K562 (cell line): ENCODE results near the gene OR1E2. TPM values are rescaled to one million over a fixed set of nuclear protein-coding genes. Genes with fewer than 3 reads are reported as not detected.

Experiments
- ATAC-seq: fragments of 200-7000 bp; cut with Tn5 transposase; 3 replicates; pipeline ENCODE4 v1.9.1; 2020; ENCODE audit warnings: moderate library complexity
- BruUV-seq: library from RNA; stranded (reverse); fragments of 400-500 nt; replicated peaks from 2 replicates; lab custom pipeline; 2021; lab: Mats Ljungman, UMichigan
- CTCF ChIA-PET: fragments of 300-600 bp; formaldehyde crosslinking; extraction: SDS; loops from one replicate; lab custom pipeline; 2021; ENCODE audit warnings: low intra/inter-chr PET ratio; lab: Yijun Ruan, JAX
- POLR2A ChIA-PET: fragments of 300-600, 350-650 bp; sonication (Branson Sonifier 250); formaldehyde crosslinking; extraction: SDS; loops from one replicate; lab custom pipeline; 2021; ENCODE audit warnings: antibody characterized with exemption, inconsistent platforms; lab: Yijun Ruan, JAX
- DNase-seq, 4 experiments: peaks; one replicate each; pipeline versions ENCODE4 v3.0.0 to v3.0.0-alpha.2; 2011 to 2018; ENCODE audit warnings: low spot score in 3 of 4, mixed read lengths in 3 of 4; ENCODE audit errors: extremely low read depth in 1 of 4
- FAIRE-seq: peaks from 2 replicates; lab custom pipeline; 2011; peaks lifted over from hg19 to GRCh38; lab: Jason Lieb, UNC
- H2AFZ ChIP-seq: 2 replicates; pipeline ENCODE4 v1.6.0; 2011; ENCODE audit warnings: low read depth, low read length, control low read depth, inconsistent platforms
- H3K27ac ChIP-seq: fragments of 200-600 bp; 3 replicates; pipeline ENCODE4 v1.8.0; 2011; ENCODE audit warnings: low read depth, mild to moderate bottlenecking, control low read depth, inconsistent platforms, low read length, moderate library complexity, mixed read lengths; ENCODE audit errors: extremely low read depth
- H3K27me3 ChIP-seq, 2 experiments: fragments of 300-600 bp in 1 of 2; 2 replicates in 1 of 2; 3 replicates in 1 of 2; pipeline versions ENCODE4 v1.6.0 to v1.8.0; 2011; ENCODE audit warnings: inconsistent platforms in 2 of 2, low read length in 2 of 2, mild to moderate bottlenecking in 1 of 2, mixed read lengths in 1 of 2, moderate library complexity in 1 of 2; ENCODE audit not compliant: control insufficient read depth in 2 of 2, insufficient read depth in 2 of 2
- H3K36me3 ChIP-seq: fragments of 300-600 bp; 3 replicates; pipeline ENCODE4 v1.8.0; 2011; ENCODE audit warnings: mild to moderate bottlenecking, low read length, inconsistent platforms; ENCODE audit not compliant: control insufficient read depth, insufficient read depth
- H3K4me1 ChIP-seq, 2 experiments: fragments of 200-600 bp in 1 of 2; replicated peaks in 1 of 2; 2 replicates in 1 of 2; 3 replicates in 1 of 2; pipeline versions ENCODE4 v1.5.1 to v1.8.0; 2011; ENCODE audit warnings: inconsistent platforms in 2 of 2, low read length in 2 of 2, mild to moderate bottlenecking in 1 of 2, mixed read lengths in 1 of 2, moderate library complexity in 1 of 2; ENCODE audit not compliant: control insufficient read depth in 2 of 2, insufficient read depth in 2 of 2
- H3K4me2 ChIP-seq: 2 replicates; pipeline ENCODE4 v1.6.1; 2011; ENCODE audit warnings: low read length, control low read depth, inconsistent platforms, mixed read lengths; ENCODE audit not compliant: insufficient read depth
- H3K4me3 ChIP-seq: fragments of 200-600 bp; sonication (generic), shearing (Covaris generic); 2 replicates; pipeline ENCODE4 v1.5.1; 2016; ENCODE audit warnings: control low read depth, inconsistent platforms
- H3K79me2 ChIP-seq: fragments of 200-600 bp; 3 replicates; pipeline ENCODE4 v1.8.0; 2011; ENCODE audit warnings: low read length, inconsistent platforms; ENCODE audit not compliant: control insufficient read depth, insufficient read depth
- H3K9ac ChIP-seq, 2 experiments: 2 replicates each; pipeline versions ENCODE4 v1.6.0 to v1.6.1; 2011; ENCODE audit warnings: low read depth in 2 of 2, low read length in 2 of 2, control low read depth in 1 of 2, inconsistent platforms in 1 of 2, mild to moderate bottlenecking in 1 of 2, mixed read lengths in 1 of 2; ENCODE audit not compliant: insufficient read depth in 1 of 2
- H3K9me1 ChIP-seq: one replicate; pipeline ENCODE4 v1.6.0; 2011; ENCODE audit warnings: inconsistent platforms, mild to moderate bottlenecking, low read length, moderate library complexity; ENCODE audit not compliant: control insufficient read depth, insufficient read depth
- H3K9me3 ChIP-seq: replicated peaks from 2 replicates; pipeline ENCODE4 v1.5.1; 2011; ENCODE audit warnings: low read depth, low read length, inconsistent platforms; ENCODE audit not compliant: control insufficient read depth, insufficient read depth
- H4K20me1 ChIP-seq: replicated peaks from 2 replicates; pipeline ENCODE4 v1.6.1; 2011; ENCODE audit warnings: low read length, inconsistent platforms, mixed read lengths; ENCODE audit not compliant: control insufficient read depth, insufficient read depth
- ARID1B ChIP-seq: fragments of 450-650 bp; IDR thresholded peaks from 2 replicates; pipeline ENCODE4 v1.6.1; 2016; ENCODE audit warnings: antibody characterized with exemption, mild to moderate bottlenecking, inconsistent platforms
- E2F3 ChIP-seq: fragments of 250-450 bp; sonication (Bioruptor Pico); IDR thresholded peaks from 2 replicates; pipeline ENCODE4 v1.4.0; 2020; ENCODE audit warnings: mild to moderate bottlenecking
- ELF1 ChIP-seq: fragments of 200-800 bp; sonication (Bioruptor generic); IDR thresholded peaks from 2 replicates; pipeline ENCODE4 v1.6.1; 2016; ENCODE audit warnings: missing genetic modification characterization, missing compliant biosample characterization
- ETS2 ChIP-seq: IDR thresholded peaks from 2 replicates; pipeline ENCODE4 v1.6.1; 2016; ENCODE audit warnings: borderline replicate concordance, missing genetic modification characterization, mild to moderate bottlenecking, moderate library complexity, missing compliant biosample characterization; ENCODE audit not compliant: poor library complexity, severe bottlenecking
- FOXJ3 ChIP-seq: sonication (generic); formaldehyde crosslinking; IDR thresholded peaks from 2 replicates; pipeline ENCODE4 v1.4.0; 2020; ENCODE audit warnings: mild to moderate bottlenecking, missing genetic modification reagents
- GABPA ChIP-seq: fragments of 200-800 bp; sonication (Bioruptor generic); conservative IDR thresholded peaks from 2 replicates; pipeline ENCODE4 v1.6.1; 2016; ENCODE audit warnings: low read depth, missing genetic modification characterization, missing compliant biosample characterization
- HDAC3 ChIP-seq: fragments of 450-650 bp; IDR thresholded peaks from 2 replicates; pipeline ENCODE4 v1.6.1; 2018; ENCODE audit warnings: borderline replicate concordance, mild to moderate bottlenecking, moderate library complexity; ENCODE audit not compliant: partially characterized antibody
- KDM4B ChIP-seq, 2 experiments: fragments of 450-650 bp in 1 of 2; sonication (generic) in 1 of 2; IDR thresholded peaks; 2 replicates each; pipeline ENCODE4 v1.6.1; 2016 to 2017; ENCODE audit warnings: borderline replicate concordance in 2 of 2, antibody characterized with exemption in 1 of 2, low read depth in 1 of 2, mild to moderate bottlenecking in 1 of 2
- KLF16 ChIP-seq: IDR thresholded peaks from 2 replicates; pipeline ENCODE4 v1.6.1; 2016; ENCODE audit warnings: antibody characterized with exemption
- MLLT1 ChIP-seq, 2 experiments: fragments of 450-650 bp; IDR thresholded peaks; 2 replicates each; pipeline ENCODE4 v1.6.1; 2016
- NCOR1 ChIP-seq: fragments of 450-650 bp; IDR thresholded peaks from 2 replicates; pipeline ENCODE4 v1.6.1; 2016; ENCODE audit warnings: mild to moderate bottlenecking, moderate library complexity
- POLR3A ChIP-seq: IDR thresholded peaks from 2 replicates; pipeline ENCODE4 v1.6.1; 2011; ENCODE audit warnings: borderline replicate concordance, mild to moderate bottlenecking, moderate library complexity; ENCODE audit not compliant: insufficient read length, insufficient read depth; ENCODE audit errors: extremely low read depth
- SREBF1 ChIP-seq: fragments of 150-350 bp; IDR thresholded peaks from 2 replicates; pipeline ENCODE4 v1.6.1; 2014; ENCODE audit warnings: antibody characterized with exemption, low read depth, low read length, borderline replicate concordance
- TOE1 ChIP-seq, 2 experiments: fragments of 450-650 bp in 1 of 2; sonication (generic) in 1 of 2; formaldehyde crosslinking in 1 of 2; IDR thresholded peaks; 2 replicates each; pipeline versions ENCODE4 v1.7.1 to v1.8.0; 2016 to 2022; ENCODE audit warnings: borderline replicate concordance in 2 of 2, mild to moderate bottlenecking in 2 of 2, antibody characterized with exemption in 1 of 2, inconsistent platforms in 1 of 2, low read depth in 1 of 2, missing genetic modification reagents in 1 of 2, moderate library complexity in 1 of 2
- ZNF3 ChIP-seq: fragments of 250-450 bp; sonication (Bioruptor Pico); IDR thresholded peaks from 2 replicates; pipeline ENCODE4 v1.5.0; 2021; ENCODE audit warnings: mild to moderate bottlenecking, moderate library complexity
- ZNF316 ChIP-seq: fragments of 450-650 bp; IDR thresholded peaks from 2 replicates; pipeline ENCODE4 v1.6.1; 2016
- ZNF395 ChIP-seq: fragments of 200-800 bp; sonication (Bioruptor generic); IDR thresholded peaks from 2 replicates; pipeline ENCODE4 v1.6.1; 2017; ENCODE audit warnings: missing genetic modification characterization, missing compliant biosample characterization
- WGBS: fragments of 100-300 bp; shearing (Covaris generic); methylation state at CpG from one replicate; pipeline ENCODE4 v1.1.6; 2016; ENCODE audit warnings: low coverage, mixed read lengths; ENCODE audit not compliant: insufficient coverage; ENCODE audit errors: missing lambda C conversion rate; 5-methylcytosine and 5-hydroxymethylcytosine counted together
- in situ Hi-C: fragments of 300-500 bp; cut with MboI; formaldehyde crosslinking; loops from 4 replicates; pipeline ENCODE4 v1.15.0; 2018; ENCODE audit warnings: inconsistent platforms, mixed read lengths
- intact Hi-C: fragments of 100-400 bp; cut with micrococcal nuclease; formaldehyde crosslinking; loops from 2 replicates; pipeline ENCODE4 v1.14.2; 2022
- polyA plus RNA-seq, 8 experiments: library from polyadenylated mRNA; depleted of rRNA in 4 of 8; stranded (reverse) in 5 of 8; unstranded in 3 of 8; fragments of >200 nt; fragmentation: Nextera tagmentation in 2 of 8; fragmentation: Illumina TruSeq in 1 of 8; extraction: Ambion mirVana in 2 of 8; extraction: Trizol in 1 of 8; gene quantifications; 2 replicates each; pipeline versions ENCODE4 v1.2.1 to v1.2.3, GENCODE V29; 2011 to 2014; ENCODE audit warnings: inconsistent platforms in 1 of 8, missing spikeins in 1 of 8
- total RNA-seq, 7 experiments: library from RNA; depleted of rRNA in 6 of 7; stranded (reverse); fragments of >200 nt in 6 of 7; fragmentation: Illumina TruSeq in 2 of 7; extraction: Trizol in 2 of 7; gene quantifications; 2 replicates each; pipeline versions ENCODE4 v1.2.1 to v1.2.3, GENCODE V29; 2011 to 2021; ENCODE audit warnings: low replicate concordance in 1 of 7

OR1E2 gene
- total and polyA plus RNA-seq, 9 of the 15 experiments (the other 6 are each of a cell fraction or from before 2014, with no cell fraction given), result not detected

- H4K20me1 ChIP-seq, result no peaks in the 10 kb centered on the region
- no peak for DNase-seq
- CTCF ChIA-PET, result no interaction called here
- H3K4me1 ChIP-seq, result no peaks in the 10 kb centered on the region
- in situ Hi-C loops (no loop called here), intact Hi-C loops (no loop called here)
- no peaks in the 10 kb centered on the region for H3K36me3 ChIP-seq
- H2AFZ ChIP-seq, result no peak overlapping the region
- H3K79me2 ChIP-seq, result no peaks in the 10 kb centered on the region
- H3K9ac ChIP-seq, result no peak overlapping the region
- no peak overlapping the region for H3K4me3 ChIP-seq
- ATAC-seq, result no peak
- H3K9me3 ChIP-seq, result no peaks in the 10 kb centered on the region
- H3K27ac ChIP-seq, result no peak overlapping the region
- no peak for FAIRE-seq
- POLR2A ChIA-PET, result no interaction called here
- no peak overlapping the region for H3K4me2 ChIP-seq
- WGBS, result 0% methylated on average over 5 of the region's 5 CpGs
- H3K27me3 ChIP-seq, result no peaks in the 10 kb centered on the region
- H3K9me1 ChIP-seq, result no peaks in the 10 kb centered on the region
- TF ChIP-seq ETS2 (tag), result no peak
- TF ChIP-seq MLLT1 (IDR thresholded peaks at IDR 0.05), result no peak
- TF ChIP-seq KLF16, result no peak
- no peak for TF ChIP-seq NCOR1
- no peak for TF ChIP-seq KDM4B (IDR thresholded peaks at IDR 0.05; ENCODE audit: borderline replicate concordance in 2 of 2, low read depth in 1 of 2)
- no peak for TF ChIP-seq TOE1 (IDR thresholded peaks at IDR 0.05; ENCODE audit: borderline replicate concordance)
- no peak for TF ChIP-seq TOE1 (CRISPR knock-in tag; IDR thresholded peaks at IDR 0.05; ENCODE audit: borderline replicate concordance, low read depth)
- no peak for TF ChIP-seq E2F3 (CRISPR knock-in tag)
- no peak for TF ChIP-seq FOXJ3
- no peak for TF ChIP-seq ELF1 (tag)
- TF ChIP-seq POLR3A, result no peak
- no peak for TF ChIP-seq HDAC3
- no peak for TF ChIP-seq ZNF395
- no peak for TF ChIP-seq GABPA
- no peak for TF ChIP-seq ZNF3 (CRISPR knock-in tag)
- TF ChIP-seq SREBF1, result no peak
- TF ChIP-seq ZNF316, result no peak
- no peak for TF ChIP-seq ARID1B
- BruUV-seq, result no TSS peak
Measured at GRCh38 chr17:3415610-3416009, 18.0 kb downstream of the OR1E2 start.
